GM12872 (cell line): Measurements from ENCODE around the gene SMC3.

Source experiments
- TF ChIP-seq, protein P1 (sequence below): IDR thresholded peaks from 3 replicates; pipeline ENCODE4 v1.5.1; 2011; ENCODE audit warnings: low read depth, mild to moderate bottlenecking, low read length, moderate library complexity; ENCODE audit not compliant: insufficient read depth

Gene SMC3

DNA sequence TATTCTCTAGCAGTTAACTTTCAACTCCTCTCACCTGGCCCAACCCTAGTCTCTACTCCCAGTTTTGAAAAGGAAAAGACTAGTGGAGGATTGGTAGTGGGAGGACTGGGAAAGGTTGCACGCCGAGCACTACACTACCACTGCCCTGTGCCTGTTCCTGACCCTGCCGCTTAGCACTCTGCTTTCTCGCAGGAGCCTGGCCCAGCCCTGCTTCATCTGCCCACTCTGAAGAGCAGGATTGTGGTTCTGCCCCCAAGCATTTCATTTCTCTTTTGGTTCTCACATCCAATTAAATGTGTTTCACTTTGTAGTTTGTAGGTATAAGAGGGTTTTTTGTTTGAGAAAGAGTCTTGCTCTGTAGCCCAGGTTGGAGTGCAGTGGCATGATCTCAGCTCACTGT, 45.1 kb downstream of the SMC3 start:
- TF ChIP-seq, protein P1, sequence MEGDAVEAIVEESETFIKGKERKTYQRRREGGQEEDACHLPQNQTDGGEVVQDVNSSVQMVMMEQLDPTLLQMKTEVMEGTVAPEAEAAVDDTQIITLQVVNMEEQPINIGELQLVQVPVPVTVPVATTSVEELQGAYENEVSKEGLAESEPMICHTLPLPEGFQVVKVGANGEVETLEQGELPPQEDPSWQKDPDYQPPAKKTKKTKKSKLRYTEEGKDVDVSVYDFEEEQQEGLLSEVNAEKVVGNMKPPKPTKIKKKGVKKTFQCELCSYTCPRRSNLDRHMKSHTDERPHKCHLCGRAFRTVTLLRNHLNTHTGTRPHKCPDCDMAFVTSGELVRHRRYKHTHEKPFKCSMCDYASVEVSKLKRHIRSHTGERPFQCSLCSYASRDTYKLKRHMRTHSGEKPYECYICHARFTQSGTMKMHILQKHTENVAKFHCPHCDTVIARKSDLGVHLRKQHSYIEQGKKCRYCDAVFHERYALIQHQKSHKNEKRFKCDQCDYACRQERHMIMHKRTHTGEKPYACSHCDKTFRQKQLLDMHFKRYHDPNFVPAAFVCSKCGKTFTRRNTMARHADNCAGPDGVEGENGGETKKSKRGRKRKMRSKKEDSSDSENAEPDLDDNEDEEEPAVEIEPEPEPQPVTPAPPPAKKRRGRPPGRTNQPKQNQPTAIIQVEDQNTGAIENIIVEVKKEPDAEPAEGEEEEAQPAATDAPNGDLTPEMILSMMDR = no peak

DNA sequence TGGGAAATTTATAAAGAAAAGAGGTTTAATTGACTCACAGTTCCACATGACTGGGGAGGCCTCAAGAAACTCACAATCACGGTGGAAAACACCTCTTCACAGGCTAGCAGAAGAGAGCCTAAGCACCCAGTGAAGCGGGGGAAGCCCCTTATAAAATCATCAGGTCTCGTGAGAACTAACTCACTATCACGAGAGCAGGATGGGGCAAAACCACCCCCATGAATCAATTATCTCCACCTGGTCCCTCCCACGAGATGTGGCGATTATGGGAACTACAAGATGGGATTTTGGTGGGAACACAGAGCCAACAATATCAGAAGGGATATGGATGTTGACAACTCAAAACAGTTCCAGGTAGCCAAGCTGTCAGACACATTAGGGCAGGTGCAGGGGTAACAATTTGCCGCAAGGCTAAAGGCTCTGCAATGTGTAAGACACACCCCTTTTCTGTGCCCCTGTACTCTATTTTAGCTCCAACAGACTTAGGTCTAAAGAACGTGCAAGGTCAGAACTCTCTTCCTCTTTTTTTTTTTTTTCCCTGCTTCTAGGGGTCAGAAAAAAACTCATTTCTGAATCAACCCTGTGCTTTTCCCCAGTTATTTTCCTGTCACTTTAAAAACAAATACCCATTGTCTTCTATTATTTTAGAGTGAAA, 46.0 kb downstream of the SMC3 start:
- TF ChIP-seq, protein P1 = no peak

DNA sequence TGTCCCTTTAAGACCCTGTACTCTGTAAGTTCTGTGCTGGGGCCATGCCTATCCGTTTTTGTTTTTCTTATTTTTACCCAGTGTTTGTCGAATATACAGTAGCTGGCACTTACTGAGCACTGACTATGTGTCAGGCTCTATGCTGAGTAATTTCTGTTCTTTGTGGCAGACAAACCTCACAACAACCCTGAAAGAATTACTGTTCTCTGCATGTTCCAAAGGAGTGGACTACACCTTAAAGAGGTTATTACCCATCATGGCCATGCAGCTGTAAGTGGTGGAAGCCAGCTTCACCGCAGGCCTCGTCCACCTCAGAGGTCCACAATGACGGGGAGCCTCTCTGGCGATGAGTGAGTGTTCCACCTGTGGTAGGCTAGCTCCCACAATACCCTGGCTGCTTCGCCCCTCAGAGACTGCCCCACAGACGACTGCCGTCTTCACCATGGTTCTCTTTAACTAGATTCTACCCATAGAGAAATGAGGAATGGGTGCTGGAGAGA, 46.6 kb downstream of the SMC3 start:
- TF ChIP-seq, protein P1 = no peak

DNA sequence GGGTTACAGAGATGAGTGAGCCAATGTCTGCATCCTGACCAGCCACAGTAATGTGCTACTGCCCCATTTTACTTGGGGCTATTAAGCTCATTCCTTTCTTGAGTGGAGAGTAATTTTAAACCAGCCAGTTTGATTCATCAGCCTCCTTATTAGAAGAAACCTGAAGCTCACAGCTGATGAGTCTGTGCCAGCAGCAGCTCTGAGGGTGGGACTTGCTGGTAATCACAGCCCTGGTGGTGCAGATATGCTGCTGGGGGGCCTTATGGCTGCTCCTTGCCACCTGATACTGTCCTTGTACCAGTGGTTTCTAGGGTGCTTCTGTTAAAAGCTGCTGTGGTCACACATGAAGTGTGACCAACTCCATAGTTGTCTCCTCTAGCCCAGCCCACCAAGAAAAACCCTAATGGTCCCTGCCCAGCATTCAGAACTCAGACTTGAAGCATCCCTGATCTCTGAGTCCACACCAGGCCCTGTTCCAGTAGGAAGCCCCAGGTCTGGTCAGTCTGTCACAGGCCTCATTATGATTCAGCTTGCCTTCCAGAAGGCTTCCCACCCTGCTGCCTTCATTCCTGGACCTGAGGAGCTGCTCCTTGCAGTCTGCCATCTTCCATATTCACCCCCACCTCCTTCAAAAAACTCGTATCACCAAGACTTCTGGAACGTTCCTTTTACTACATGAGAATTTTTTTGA, 47.7 kb downstream of the SMC3 start:
- TF ChIP-seq, protein P1 = no peak

DNA sequence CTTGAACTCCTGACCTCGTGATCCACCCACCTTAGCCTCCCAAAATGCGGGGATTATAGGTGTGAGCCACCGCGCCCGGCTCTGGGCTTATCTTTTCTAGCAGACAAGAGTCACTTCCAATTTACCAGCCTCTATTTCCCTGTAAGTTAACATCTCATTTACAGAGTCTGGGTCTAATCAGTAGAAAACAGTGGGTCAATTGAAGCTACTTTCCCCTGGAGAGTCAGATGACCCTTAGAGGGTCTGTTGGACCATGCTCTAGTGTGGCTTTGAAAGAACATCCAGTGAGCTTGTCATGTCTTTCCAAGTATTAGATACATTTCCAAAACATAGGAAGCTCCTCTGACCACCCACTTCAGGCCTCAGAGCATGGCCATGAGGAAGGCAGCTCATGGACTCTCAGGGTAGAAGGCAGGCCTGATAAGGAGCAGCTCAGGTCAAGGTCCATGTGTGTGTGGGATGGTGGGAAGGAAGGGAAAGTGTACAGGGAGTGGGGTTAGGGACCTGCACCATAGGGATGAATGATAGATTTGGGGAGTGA, 49.1 kb downstream of the SMC3 start:
- TF ChIP-seq, protein P1 = no peak

DNA sequence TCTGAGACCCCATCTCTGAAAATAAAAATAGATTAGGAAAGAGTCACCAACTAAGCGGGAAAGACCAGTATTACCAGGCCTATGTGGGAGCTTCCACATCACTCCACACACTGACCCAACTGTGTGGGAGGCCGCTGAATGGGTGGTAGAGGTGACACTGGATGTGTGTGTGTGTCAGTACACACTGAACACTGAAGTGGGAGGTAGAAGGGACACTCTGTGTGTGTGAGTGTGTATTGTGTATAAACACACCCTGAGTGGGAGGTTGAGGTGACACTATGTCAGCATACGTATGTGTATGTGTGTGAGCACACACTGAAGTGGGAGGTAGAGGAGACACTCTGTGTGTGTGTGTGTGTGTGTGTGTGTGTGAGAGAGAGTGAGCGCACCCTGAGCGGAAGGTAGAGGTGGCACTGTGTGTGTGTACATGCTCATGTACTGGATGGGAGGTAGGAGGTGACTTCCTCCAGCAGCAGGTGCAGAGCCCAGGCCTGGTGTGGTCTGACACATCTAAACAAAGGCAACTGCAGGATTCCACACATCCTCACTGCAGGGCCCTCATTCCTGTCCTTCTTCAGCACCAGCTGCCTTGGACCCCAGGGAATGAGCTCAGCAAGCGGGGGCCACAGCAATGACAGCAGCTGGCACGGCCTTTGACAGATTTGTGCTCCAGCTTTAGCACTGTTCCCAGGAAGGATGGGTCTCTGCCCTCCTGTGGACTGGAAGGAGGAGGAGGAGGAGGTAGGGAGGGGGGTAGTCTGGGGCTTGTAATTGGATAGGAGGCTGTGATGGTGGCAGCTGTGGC, 50.1 kb downstream of the SMC3 start:
- TF ChIP-seq, protein P1 = no peak

DNA sequence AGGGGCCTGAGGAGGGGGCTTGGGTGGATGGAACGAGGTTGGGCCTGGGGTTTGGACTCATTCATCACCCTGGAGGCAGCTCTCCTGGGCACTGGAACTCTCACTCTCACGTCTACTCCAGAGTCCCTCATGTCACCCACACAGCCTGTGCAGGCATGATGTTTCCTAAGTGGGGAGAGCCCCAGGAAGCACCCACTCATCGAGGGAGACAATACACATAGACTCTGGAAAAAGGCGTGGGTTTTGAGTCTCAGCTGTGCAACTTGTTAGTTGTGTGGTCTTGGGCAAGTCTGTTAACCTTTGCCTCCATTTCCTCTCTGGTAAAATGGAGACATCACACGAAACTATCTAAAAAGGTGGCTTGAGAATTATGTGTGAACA, 50.7 kb downstream of the SMC3 start:
- TF ChIP-seq, protein P1 = no peak
